Thoracic aorta (tissue), 2 donors: ENCODE data around the gene ALKBH8. TPM values are rescaled to one million over a fixed set of nuclear protein-coding genes. Genes with fewer than 3 reads are reported as not detected.

Experiments used
- ATAC-seq: fragments of 150-250 bp; one replicate; pipeline ENCODE4 v1.8.0; 2017; ENCODE audit warnings: low read depth; ENCODE audit not compliant: insufficient number of reproducible peaks, low FRiP score
- DNase-seq: peaks from one replicate; pipeline ENCODE4 v3.0.0-alpha.2; 2020; ENCODE audit warnings: low spot score
- H3K27ac ChIP-seq, 2 donors: fragments of 200-600 bp; sonication (generic); 1 replicate in 1 of 2; 2 replicates in 1 of 2; pipeline ENCODE4 v1.5.1; 2016; ENCODE audit warnings: mild to moderate bottlenecking in 2 of 2, moderate library complexity in 2 of 2
- H3K27me3 ChIP-seq: fragments of 200-600 bp; sonication (generic); replicated peaks from 2 replicates; pipeline ENCODE4 v1.6.0; 2016; ENCODE audit warnings: mild to moderate bottlenecking; ENCODE audit not compliant: insufficient read depth
- H3K36me3 ChIP-seq: fragments of 200-600 bp; sonication (generic); one replicate; pipeline ENCODE4 v1.5.1; 2016
- H3K4me1 ChIP-seq, 2 donors: fragments of 200-600 bp; sonication (generic); 1 replicate in 1 of 2; 2 replicates in 1 of 2; pipeline versions ENCODE4 v1.5.1 to v1.6.0; 2016; ENCODE audit warnings: low read depth in 2 of 2, mild to moderate bottlenecking in 1 of 2; ENCODE audit not compliant: control insufficient read depth in 1 of 2
- H3K4me3 ChIP-seq: fragments of 200-600 bp; sonication (generic); 2 replicates; pipeline ENCODE4 v1.5.1; 2016; ENCODE audit warnings: mild to moderate bottlenecking
- H3K9me3 ChIP-seq: fragments of 200-600 bp; sonication (generic); 2 replicates; pipeline ENCODE4 v1.5.1; 2016
- total RNA-seq, 2 donors: library from RNA; depleted of rRNA; stranded (reverse); fragments of >200 nt; gene quantifications; one replicate each; pipeline versions ENCODE4 v1.1.0 to v1.2.3, GENCODE V29; 2016
- TF ChIP-seq, protein P1 (sequence below): fragments of 200-600 bp; sonication (generic); IDR thresholded peaks from one replicate; pipeline ENCODE4 v1.5.1; 2019; ENCODE audit warnings: antibody characterized with exemption

ALKBH8 gene
- total RNA-seq, 2 donors from 2014 or later = 10.6 to 16.8 TPM

DNA sequence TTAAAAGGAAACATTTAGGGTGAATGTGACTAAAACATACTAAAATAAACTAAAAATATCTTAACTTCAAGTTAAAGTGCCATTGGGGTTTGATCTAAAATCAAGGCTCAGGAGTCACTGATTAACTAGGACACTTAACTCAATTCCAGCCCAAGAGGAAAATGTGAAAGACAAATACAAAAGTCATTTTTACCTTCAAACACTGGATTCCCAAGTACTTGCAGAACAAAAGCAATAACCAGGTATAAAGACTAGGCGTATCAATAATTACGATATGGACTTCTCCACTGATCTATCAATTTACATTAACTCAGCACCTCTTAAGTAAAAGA is 15.6 kb downstream of the ALKBH8 start:
- Histone ChIP-seq H3K4me3 (no peak overlapping the region), H3K9me3 (no peaks in the 10 kb centered on the region), H3K27ac (no peak overlapping the region), H3K27me3 (no peaks in the 10 kb centered on the region), H3K36me3 (peaks cover 25% of the 10 kb centered on the region), H3K4me1 (no peaks in the 10 kb centered on the region)
- DNase-seq (no peak), ATAC-seq (no peak)
- TF ChIP-seq, protein P1, sequence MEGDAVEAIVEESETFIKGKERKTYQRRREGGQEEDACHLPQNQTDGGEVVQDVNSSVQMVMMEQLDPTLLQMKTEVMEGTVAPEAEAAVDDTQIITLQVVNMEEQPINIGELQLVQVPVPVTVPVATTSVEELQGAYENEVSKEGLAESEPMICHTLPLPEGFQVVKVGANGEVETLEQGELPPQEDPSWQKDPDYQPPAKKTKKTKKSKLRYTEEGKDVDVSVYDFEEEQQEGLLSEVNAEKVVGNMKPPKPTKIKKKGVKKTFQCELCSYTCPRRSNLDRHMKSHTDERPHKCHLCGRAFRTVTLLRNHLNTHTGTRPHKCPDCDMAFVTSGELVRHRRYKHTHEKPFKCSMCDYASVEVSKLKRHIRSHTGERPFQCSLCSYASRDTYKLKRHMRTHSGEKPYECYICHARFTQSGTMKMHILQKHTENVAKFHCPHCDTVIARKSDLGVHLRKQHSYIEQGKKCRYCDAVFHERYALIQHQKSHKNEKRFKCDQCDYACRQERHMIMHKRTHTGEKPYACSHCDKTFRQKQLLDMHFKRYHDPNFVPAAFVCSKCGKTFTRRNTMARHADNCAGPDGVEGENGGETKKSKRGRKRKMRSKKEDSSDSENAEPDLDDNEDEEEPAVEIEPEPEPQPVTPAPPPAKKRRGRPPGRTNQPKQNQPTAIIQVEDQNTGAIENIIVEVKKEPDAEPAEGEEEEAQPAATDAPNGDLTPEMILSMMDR = no peak

DNA sequence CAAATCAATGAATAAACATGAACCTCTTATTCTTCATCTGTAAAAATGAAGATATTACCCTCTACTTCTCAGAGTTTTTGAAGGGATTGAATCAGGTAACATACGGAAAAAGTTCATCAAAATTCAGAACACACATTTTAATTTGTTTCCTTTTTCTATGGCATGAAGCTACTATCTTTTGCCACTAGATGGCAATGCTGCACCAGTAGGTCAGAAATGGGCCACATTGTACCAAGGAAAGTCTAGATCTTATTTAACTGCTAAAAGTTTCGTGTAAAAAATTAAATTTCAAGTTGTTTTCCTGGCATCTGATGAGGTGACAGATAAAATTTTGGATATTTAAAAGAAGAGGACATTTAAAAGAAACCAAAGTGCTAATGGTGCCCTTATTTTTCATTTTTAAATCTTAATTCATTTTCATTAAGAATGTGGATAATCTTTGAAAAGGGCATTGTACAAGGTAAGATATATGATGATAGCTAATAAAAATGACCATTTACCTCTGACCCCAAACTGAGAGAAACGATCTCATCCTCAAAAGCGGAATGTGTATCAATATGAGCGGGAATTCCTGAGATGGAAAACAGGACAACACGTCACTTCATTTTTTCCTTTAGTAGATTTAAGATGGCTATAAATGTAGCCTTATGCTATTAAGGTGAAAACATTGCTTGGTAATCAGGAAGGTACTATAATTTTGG is 16.1 kb downstream of the ALKBH8 start:
- ATAC-seq = peak; percentile 60
- peaks cover 25% of the 10 kb centered on the region for H3K36me3 ChIP-seq

DNA sequence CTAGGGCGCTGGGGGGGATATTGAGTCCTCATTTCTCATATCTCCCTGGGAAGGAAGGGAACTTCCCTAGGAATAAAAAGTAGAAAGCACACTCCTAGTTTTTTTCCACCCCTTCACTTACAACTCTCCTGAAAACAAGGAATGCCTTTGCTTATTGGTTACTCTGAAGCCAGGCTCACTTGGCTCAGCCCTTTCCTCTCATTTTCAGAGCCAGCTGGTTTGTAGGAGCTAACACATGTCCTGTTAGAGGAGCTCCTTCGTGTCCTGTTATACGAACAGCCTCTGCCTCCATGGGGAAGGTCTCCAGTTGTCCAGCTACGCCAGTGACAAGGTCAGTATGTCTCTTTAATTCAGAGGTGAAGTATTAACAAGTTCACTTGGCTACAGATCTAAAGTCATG is 17.6 kb downstream of the ALKBH8 start:
- TF ChIP-seq, protein P1 = no peak
- DNase-seq = no peak
- no peak for ATAC-seq
- Histone ChIP-seq H3K27me3 (no peaks in the 10 kb centered on the region), H3K36me3 (peaks cover 19% of the 10 kb centered on the region), H3K4me3 (no peak overlapping the region), H3K27ac (no peak overlapping the region), H3K4me1 (no peaks in the 10 kb centered on the region), H3K9me3 (no peaks in the 10 kb centered on the region)

More for the DNA sequence above, 16.1 kb downstream of the ALKBH8 start:
- no peak for DNase-seq
- no peak overlapping the region for H3K27ac ChIP-seq
- no peaks in the 10 kb centered on the region for H3K27me3 ChIP-seq
- TF ChIP-seq, protein P1 = peak; percentile 75
- H3K4me1 ChIP-seq = no peaks in the 10 kb centered on the region
- no peak overlapping the region for H3K4me3 ChIP-seq
- no peaks in the 10 kb centered on the region for H3K9me3 ChIP-seq

DNA sequence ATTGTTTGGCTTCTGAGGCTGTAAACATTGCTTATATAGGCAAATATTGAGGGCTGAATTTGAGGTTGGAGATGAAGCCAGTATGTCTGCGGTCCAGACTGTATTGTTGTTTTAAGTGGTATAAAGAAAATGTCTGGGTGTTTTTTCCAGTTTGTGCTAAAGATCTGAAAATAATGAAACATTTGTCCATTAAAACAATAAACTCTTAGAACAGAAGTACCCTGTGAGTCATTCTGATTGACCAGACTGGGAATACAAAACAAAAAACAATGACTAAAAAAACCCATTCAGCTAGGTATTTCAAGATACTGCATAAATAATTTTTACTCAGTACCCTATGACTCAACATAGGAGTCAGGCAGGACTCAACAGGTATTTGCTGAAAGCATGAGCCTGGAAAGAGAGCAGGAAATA is 20.4 kb downstream of the ALKBH8 start:
- Histone ChIP-seq H3K9me3 (no peaks in the 10 kb centered on the region), H3K4me1 (no peaks in the 10 kb centered on the region), H3K4me3 (no peak overlapping the region), H3K27me3 (no peaks in the 10 kb centered on the region), H3K27ac (no peak overlapping the region), H3K36me3 (peaks cover 7% of the 10 kb centered on the region)
- DNase-seq = no peak
- ATAC-seq = no peak
- TF ChIP-seq, protein P1 = no peak

DNA sequence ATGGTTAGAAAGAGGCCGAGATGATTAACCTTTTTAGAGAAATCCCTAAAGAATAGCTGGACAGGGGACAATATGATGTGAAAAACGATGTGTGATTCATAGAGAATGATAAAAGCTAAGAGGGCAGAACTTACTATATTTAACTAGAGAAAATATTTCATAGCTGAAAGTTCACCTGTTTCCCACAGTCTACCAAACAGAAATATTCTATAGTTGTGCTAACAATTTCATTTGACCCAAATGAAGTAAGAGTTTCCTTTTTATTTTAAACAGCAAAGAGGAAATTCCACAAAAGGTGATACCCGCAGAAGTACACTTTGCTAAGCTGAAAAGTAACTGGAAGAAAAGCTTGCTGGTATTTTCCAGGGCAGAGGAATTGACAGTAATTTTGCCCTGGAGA is 26.7 kb downstream of the ALKBH8 start:
- TF ChIP-seq, protein P1 = no peak
- Histone ChIP-seq H3K27ac (no peak overlapping the region), H3K27me3 (no peaks in the 10 kb centered on the region), H3K4me1 (no peaks in the 10 kb centered on the region), H3K36me3 (no peaks in the 10 kb centered on the region), H3K4me3 (no peak overlapping the region), H3K9me3 (no peaks in the 10 kb centered on the region)
- ATAC-seq (no peak), DNase-seq (no peak)
